Neural cell (in vitro differentiated cells): ENCODE results near the gene DNMT3A. TPM values are rescaled to one million over a fixed set of nuclear protein-coding genes. Genes with fewer than 3 reads are reported as not detected.

ENCODE experiments used
- H2AFZ ChIP-seq: fragments of 200-600, 300-800 bp; sonication (generic), shearing (Covaris generic); 2 replicates; pipeline ENCODE4 v1.6.0; 2014; ENCODE audit warnings: low read depth, mild to moderate bottlenecking, antibody characterized with exemption, low read length, moderate library complexity
- H3F3A ChIP-seq: fragments of 200-600 bp; shearing (Covaris generic); 2 replicates; pipeline ENCODE4 v1.6.1; 2016; ENCODE audit warnings: mild to moderate bottlenecking, moderate library complexity, mixed read lengths, antibody characterized with exemption, low read length; ENCODE audit not compliant: insufficient read depth, poor library complexity, severe bottlenecking
- H3K27ac ChIP-seq: fragments of 200-600, 300-800 bp; sonication (generic), shearing (Covaris generic); 2 replicates; pipeline ENCODE4 v1.5.1; 2014; ENCODE audit warnings: mild to moderate bottlenecking, low read length, moderate library complexity
- H3K27me3 ChIP-seq: fragments of 300-800, 200-600 bp; sonication (generic), shearing (Covaris generic); 2 replicates; pipeline ENCODE4 v1.6.0; 2014; ENCODE audit warnings: mild to moderate bottlenecking, low read depth, low read length, moderate library complexity; ENCODE audit not compliant: insufficient read depth
- H3K36me3 ChIP-seq: fragments of 300-800, 200-600 bp; sonication (generic), shearing (Covaris generic); 2 replicates; pipeline ENCODE4 v1.5.1; 2014; ENCODE audit warnings: mild to moderate bottlenecking, antibody characterized with exemption, low read length, moderate library complexity; ENCODE audit not compliant: insufficient read depth
- H3K4me2 ChIP-seq: fragments of 300-800, 200-600 bp; sonication (generic), shearing (Covaris generic); 2 replicates; pipeline ENCODE4 v1.6.0; 2014; ENCODE audit warnings: mild to moderate bottlenecking, low read length
- H3K4me3 ChIP-seq: fragments of 300-800, 200-600 bp; sonication (generic), shearing (Covaris generic); 2 replicates; pipeline ENCODE4 v1.5.1; 2014; ENCODE audit warnings: mild to moderate bottlenecking, low read length, moderate library complexity
- H3K79me2 ChIP-seq: fragments of 200-600 bp; shearing (Covaris generic); replicated peaks from 2 replicates; pipeline ENCODE4 v1.6.0; 2014; ENCODE audit warnings: mild to moderate bottlenecking, low read length, moderate library complexity; ENCODE audit not compliant: insufficient read depth
- H3K9ac ChIP-seq: fragments of 300-800, 200-600 bp; sonication (generic), shearing (Covaris generic); 2 replicates; pipeline ENCODE4 v1.6.1; 2016; ENCODE audit warnings: mild to moderate bottlenecking, low read length, mixed read lengths
- H3K9me2 ChIP-seq: fragments of 200-600 bp; shearing (Covaris generic); 2 replicates; pipeline ENCODE4 v1.6.1; 2016; ENCODE audit warnings: mild to moderate bottlenecking, low read length, mixed read lengths; ENCODE audit not compliant: insufficient read depth
- H3K9me3 ChIP-seq: fragments of 200-600, 300-800 bp; sonication (generic), shearing (Covaris generic); 2 replicates; pipeline ENCODE4 v1.6.1; 2016; ENCODE audit warnings: mild to moderate bottlenecking, mixed run types, low read length, moderate library complexity, mixed read lengths
- H4K20me1 ChIP-seq: fragments of 200-600 bp; shearing (Covaris generic); 2 replicates; pipeline ENCODE4 v1.6.1; 2016; ENCODE audit warnings: mild to moderate bottlenecking, mixed run types; ENCODE audit not compliant: insufficient read depth
- EP300 ChIP-seq: fragments of 450-650 bp; conservative IDR thresholded peaks from 2 replicates; pipeline ENCODE4 v1.6.1; 2014; ENCODE audit warnings: antibody characterized with exemption, mild to moderate bottlenecking, moderate library complexity; ENCODE audit not compliant: poor library complexity, severe bottlenecking
- EZH2 ChIP-seq: fragments of 200-600, 300-800 bp; shearing (Covaris generic), sonication (generic); IDR thresholded peaks from 2 replicates; pipeline ENCODE4 v1.6.1; 2014; ENCODE audit warnings: antibody characterized with exemption, low read length, borderline replicate concordance, mild to moderate bottlenecking; ENCODE audit not compliant: insufficient read depth, poor library complexity, severe bottlenecking
- MXI1 ChIP-seq: fragments of 450-650 bp; conservative IDR thresholded peaks from 2 replicates; pipeline ENCODE4 v1.6.1; 2014; ENCODE audit warnings: antibody characterized with exemption, mild to moderate bottlenecking; ENCODE audit not compliant: poor library complexity, severe bottlenecking
- POLR2AphosphoS5 ChIP-seq: IDR thresholded peaks from 2 replicates; pipeline ENCODE4 v1.6.1; 2012
- RAD21 ChIP-seq: fragments of 450-650 bp; conservative IDR thresholded peaks from 2 replicates; pipeline ENCODE4 v1.6.1; 2014; ENCODE audit warnings: antibody characterized with exemption, mild to moderate bottlenecking, moderate library complexity
- SMC3 ChIP-seq: fragments of 450-650 bp; conservative IDR thresholded peaks from 2 replicates; pipeline ENCODE4 v1.6.1; 2014; ENCODE audit warnings: antibody characterized with exemption, mild to moderate bottlenecking, moderate library complexity; ENCODE audit not compliant: poor library complexity
- TAF1 ChIP-seq: IDR thresholded peaks from 2 replicates; pipeline ENCODE4 v1.6.1; 2012; ENCODE audit warnings: low read depth
- polyA plus RNA-seq: library from polyadenylated mRNA; depleted of rRNA; stranded (reverse); fragments of >200 nt; gene quantifications from 2 replicates; pipeline ENCODE4 v1.2.3, GENCODE V29; 2014
- TF ChIP-seq, protein P1 (sequence below): fragments of 450-650 bp; IDR thresholded peaks from 2 replicates; pipeline ENCODE4 v1.5.1; 2014; ENCODE audit warnings: antibody characterized with exemption, mild to moderate bottlenecking, moderate library complexity; ENCODE audit not compliant: poor library complexity, severe bottlenecking
- TF ChIP-seq, protein P2 (sequence below): IDR thresholded peaks from 2 replicates; pipeline ENCODE4 v1.6.1; 2012; ENCODE audit warnings: borderline replicate concordance

DNMT3A gene
- polyA plus RNA-seq, 1 donor from 2014 or later: 33.0 TPM

DNA sequence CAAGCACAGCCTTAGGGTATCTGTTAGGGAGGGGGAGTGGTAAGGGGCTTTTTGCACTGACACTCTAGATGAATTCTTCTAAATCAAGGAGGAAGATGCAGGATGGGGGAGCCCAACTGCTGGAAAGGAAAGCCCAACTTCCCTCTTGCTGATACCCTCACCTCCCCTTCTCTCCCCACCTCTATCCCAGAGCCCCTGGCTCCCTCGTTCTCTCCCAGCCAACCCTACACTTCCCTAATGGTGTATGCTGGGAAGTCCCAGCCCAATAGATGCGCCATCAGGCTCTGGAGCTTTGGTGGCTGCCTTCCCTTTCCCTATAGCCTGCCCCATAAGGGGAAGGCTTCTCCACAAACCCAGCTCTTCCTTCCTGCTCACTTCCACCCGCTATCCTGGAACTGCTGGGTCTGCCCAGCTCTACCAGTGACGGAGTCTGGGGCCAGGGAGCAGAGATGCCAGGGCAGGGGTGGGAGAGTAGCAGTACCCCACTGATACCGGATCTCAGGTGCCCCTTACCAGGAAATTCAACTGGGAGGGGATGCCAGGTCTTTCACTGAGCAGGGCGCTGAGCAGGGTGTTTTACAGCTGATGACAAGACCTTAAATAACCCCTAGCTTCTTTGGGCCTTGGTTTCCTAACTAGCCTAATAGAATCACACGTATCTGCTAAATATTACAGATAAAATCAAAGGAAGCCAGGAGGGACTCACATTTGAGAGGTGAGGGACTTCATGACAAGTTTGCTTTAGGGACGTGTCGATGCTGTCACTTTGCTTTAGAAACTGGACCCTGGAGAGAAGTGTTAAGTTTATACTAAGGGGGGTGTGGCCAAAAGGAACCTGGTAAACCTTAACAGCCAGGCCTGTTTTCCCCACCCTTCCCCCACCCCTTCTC, 82.6 kb downstream of the DNMT3A start:
- Histone ChIP-seq H4K20me1 (no peaks in the 10 kb centered on the region), H3K9ac (no peak overlapping the region), H3F3A (peaks cover 6% of the 10 kb centered on the region), H3K27me3 (no peaks in the 10 kb centered on the region), H2AFZ (no peak overlapping the region), H3K9me2 (no peaks in the 10 kb centered on the region), H3K9me3 (no peaks in the 10 kb centered on the region), H3K36me3 (no peaks in the 10 kb centered on the region), H3K4me2 (no peak overlapping the region), H3K4me3 (no peak overlapping the region), H3K27ac (peak overlapping the region; percentile 97), H3K79me2 (no peaks in the 10 kb centered on the region)
- TF ChIP-seq RAD21 (no peak), EP300 (no peak), EZH2 (no peak), TAF1 (no peak), POLR2AphosphoS5 (no peak), SMC3 (no peak), MXI1 (no peak)
- TF ChIP-seq, protein P1, sequence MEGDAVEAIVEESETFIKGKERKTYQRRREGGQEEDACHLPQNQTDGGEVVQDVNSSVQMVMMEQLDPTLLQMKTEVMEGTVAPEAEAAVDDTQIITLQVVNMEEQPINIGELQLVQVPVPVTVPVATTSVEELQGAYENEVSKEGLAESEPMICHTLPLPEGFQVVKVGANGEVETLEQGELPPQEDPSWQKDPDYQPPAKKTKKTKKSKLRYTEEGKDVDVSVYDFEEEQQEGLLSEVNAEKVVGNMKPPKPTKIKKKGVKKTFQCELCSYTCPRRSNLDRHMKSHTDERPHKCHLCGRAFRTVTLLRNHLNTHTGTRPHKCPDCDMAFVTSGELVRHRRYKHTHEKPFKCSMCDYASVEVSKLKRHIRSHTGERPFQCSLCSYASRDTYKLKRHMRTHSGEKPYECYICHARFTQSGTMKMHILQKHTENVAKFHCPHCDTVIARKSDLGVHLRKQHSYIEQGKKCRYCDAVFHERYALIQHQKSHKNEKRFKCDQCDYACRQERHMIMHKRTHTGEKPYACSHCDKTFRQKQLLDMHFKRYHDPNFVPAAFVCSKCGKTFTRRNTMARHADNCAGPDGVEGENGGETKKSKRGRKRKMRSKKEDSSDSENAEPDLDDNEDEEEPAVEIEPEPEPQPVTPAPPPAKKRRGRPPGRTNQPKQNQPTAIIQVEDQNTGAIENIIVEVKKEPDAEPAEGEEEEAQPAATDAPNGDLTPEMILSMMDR: no peak
- TF ChIP-seq, protein P2, sequence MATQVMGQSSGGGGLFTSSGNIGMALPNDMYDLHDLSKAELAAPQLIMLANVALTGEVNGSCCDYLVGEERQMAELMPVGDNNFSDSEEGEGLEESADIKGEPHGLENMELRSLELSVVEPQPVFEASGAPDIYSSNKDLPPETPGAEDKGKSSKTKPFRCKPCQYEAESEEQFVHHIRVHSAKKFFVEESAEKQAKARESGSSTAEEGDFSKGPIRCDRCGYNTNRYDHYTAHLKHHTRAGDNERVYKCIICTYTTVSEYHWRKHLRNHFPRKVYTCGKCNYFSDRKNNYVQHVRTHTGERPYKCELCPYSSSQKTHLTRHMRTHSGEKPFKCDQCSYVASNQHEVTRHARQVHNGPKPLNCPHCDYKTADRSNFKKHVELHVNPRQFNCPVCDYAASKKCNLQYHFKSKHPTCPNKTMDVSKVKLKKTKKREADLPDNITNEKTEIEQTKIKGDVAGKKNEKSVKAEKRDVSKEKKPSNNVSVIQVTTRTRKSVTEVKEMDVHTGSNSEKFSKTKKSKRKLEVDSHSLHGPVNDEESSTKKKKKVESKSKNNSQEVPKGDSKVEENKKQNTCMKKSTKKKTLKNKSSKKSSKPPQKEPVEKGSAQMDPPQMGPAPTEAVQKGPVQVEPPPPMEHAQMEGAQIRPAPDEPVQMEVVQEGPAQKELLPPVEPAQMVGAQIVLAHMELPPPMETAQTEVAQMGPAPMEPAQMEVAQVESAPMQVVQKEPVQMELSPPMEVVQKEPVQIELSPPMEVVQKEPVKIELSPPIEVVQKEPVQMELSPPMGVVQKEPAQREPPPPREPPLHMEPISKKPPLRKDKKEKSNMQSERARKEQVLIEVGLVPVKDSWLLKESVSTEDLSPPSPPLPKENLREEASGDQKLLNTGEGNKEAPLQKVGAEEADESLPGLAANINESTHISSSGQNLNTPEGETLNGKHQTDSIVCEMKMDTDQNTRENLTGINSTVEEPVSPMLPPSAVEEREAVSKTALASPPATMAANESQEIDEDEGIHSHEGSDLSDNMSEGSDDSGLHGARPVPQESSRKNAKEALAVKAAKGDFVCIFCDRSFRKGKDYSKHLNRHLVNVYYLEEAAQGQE: no peak

DNA sequence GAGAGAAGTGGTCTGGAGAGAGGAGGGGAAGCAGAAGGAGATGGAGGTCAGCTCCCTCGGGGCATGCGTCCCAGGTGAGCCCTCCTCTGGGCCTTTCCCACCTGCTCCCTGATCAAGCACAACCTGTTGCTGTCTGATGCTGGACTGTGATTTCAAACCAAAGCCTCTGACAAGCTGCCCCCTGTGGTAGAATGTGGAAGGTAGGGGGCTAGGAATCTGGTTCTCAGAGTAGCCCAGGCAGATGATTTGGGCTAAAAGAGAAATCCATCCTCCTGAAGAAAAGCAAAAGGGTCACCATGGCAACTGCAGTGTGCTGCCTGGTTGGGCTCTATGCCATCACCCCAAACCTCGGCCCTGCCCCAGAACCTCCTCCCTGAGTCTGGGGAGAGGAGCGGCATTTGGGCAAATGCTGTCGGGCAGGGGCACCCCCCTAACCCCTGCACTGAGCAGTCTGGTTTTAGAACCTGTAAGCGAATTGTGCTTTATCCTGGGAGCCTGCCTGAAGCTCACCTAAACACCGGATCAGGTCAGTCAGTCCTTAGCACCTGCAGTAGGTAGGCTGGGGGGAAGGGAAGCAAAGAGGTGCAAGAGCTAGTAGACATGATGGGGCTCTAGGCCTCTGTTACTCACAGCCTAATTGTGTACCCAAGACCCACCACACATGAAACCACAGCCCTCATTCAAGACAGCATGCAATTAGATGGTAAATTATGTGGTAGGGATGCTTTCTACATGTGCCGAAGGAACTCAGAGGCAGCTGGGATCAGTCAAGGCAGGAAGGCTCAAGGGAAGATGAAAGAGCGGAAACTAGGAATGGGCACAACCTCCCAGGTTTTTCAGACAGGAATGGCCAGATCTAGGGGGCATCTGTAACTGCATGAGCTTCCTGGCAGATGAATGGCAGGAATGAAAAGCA, 83.5 kb downstream of the DNMT3A start:
- H2AFZ ChIP-seq: no peak overlapping the region
- TF ChIP-seq POLR2AphosphoS5: no peak
- TF ChIP-seq, protein P2: no peak
- TF ChIP-seq, protein P1: peak; percentile 28
- H3K4me3 ChIP-seq: peak overlapping the region; percentile 56
- H3K9me3 ChIP-seq: no peaks in the 10 kb centered on the region
- peaks cover 6% of the 10 kb centered on the region for H3F3A ChIP-seq
- H3K36me3 ChIP-seq: no peaks in the 10 kb centered on the region
- H3K79me2 ChIP-seq: no peaks in the 10 kb centered on the region
- H3K27ac ChIP-seq: peak overlapping the region; percentile 97
- peak overlapping the region; percentile 74 for H3K9ac ChIP-seq
- no peaks in the 10 kb centered on the region for H4K20me1 ChIP-seq
- H3K9me2 ChIP-seq: no peaks in the 10 kb centered on the region
- H3K27me3 ChIP-seq: no peaks in the 10 kb centered on the region
- H3K4me2 ChIP-seq: no peak overlapping the region
